KBM-7 (cell line): ENCODE results near the gene CRKL.

Experiments used
- DNase-seq: peaks from one replicate; pipeline ENCODE4 v3.0.0-alpha.2; 2015
- in situ Hi-C: fragments of 300-500 bp; cut with MboI; formaldehyde crosslinking; loops from 2 replicates; pipeline ENCODE4 v1.14.3; 2020; ENCODE audit warnings: low sequenced_read_pairs, low pct_unique_long_range_greater_than_20kb, mixed read lengths

The CRKL gene

DNA sequence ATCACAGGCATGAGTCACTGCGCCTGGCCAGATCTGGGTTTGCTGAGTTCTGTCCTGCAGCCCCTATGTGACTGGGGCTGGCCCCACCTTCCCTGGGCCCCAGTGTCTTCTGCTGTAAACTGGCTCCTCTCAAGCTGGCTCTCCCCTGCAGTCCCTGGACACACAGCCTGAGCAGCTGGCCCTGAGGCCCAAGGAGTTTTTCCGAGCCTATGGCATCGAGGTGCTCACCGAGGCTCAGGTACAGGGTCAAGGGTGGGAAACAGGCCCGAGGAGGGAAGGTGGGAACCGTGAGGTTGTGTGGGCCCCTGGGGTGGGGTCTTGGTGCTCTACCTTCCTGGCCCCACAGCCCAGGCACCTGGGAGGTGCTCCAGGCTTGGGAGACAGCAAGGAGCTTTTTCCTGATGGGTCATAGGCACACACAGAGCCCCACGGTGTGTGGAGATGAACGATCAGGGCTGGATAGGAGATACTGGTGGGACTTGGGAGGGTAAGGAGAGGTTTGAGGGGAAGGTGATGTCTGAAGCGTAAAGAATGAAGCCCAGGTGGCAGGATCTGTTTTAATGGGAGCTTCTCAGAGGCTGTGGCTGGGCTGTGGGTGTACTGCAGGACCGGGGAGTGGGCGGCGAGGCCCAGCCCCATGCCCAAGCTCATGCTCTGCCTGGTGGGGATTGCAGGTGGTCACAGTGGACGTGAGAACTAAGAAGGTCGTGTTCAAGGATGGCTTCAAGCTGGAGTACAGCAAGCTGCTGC, 58.5 kb downstream of the CRKL start:
- in situ Hi-C loops: no loop called here
- DNase-seq: no peak

DNA sequence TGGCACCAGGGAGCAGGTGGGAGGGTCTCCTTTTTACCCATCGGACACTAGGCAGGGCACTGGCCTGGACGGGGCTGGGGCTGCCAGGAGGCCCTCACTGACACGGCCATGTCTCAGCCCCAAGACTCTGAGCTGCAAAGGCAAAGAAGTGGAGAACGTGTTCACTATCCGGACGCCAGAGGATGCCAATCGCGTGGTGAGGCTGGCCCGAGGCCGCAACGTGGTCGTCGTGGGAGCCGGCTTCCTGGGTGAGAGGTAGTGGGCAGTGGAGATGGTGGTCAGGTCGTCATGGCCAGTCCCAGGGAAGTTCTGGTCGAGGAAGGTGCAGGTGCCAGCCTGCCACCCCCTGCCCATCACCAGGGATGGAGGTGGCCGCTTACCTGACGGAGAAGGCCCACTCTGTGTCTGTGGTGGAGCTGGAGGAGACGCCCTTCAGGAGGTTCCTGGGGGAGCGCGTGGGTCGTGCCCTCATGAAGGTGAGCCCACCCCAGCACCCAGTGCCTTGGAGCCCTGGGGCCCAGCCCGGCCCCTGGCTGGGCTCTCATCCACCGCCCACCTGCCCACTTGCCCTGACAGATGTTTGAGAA, 59.2 kb downstream of the CRKL start:
- in situ Hi-C loops: no loop called here

DNA sequence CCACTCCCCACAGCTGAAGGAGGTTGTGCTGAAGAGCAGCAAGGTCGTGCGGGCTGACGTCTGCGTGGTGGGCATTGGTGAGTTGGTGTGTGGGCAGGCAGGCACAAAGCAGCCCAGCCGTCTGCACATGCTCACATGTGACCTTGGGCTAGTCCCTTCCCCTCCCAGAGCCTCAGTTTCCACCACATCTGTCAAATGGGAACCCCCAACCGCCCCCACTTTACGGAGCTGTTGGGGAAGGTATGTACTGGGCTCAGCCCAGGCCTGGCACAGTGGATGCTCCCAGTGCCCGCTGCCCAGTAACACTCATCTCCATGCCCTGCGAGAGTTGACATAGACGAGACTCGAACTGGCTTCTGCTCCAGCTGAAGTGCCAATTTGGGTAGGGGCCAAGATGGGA, 59.8 kb downstream of the CRKL start:
- in situ Hi-C loops: no loop called here

More for the DNA sequence above, 59.2 kb downstream of the CRKL start:
- no peak for DNase-seq

DNA sequence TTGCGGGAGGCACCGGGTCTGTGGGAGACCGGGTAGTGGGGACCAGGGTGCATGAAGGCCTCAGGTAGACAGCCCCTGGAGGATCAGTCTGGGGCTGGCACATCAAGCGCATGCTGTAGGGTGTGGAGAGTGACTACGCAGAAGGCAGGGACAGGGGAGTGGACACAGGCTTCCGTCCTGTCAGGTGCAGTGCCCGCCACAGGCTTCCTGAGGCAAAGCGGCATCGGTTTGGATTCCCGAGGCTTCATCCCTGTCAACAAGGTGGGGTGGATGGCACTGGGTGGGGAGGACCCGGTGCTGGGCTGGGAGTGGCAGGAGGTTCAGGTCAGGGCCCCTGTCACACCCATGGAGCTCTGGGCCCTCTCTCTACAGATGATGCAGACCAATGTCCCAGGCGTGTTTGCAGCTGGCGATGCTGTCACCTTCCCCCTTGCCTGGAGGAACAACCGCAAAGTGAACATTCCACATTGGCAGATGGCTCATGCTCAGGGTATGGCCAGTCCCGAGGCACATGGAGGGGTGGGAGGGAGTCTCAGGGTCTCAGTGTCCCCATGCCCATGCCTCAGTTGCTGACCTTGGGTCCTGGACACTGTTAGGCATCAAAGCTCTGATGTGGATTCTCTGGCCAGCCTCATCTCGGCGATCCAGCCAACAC, 60.4 kb downstream of the CRKL start:
- in situ Hi-C loops: no loop called here
- DNase-seq: no peak

More for the DNA sequence above, 59.8 kb downstream of the CRKL start:
- DNase-seq: no peak

DNA sequence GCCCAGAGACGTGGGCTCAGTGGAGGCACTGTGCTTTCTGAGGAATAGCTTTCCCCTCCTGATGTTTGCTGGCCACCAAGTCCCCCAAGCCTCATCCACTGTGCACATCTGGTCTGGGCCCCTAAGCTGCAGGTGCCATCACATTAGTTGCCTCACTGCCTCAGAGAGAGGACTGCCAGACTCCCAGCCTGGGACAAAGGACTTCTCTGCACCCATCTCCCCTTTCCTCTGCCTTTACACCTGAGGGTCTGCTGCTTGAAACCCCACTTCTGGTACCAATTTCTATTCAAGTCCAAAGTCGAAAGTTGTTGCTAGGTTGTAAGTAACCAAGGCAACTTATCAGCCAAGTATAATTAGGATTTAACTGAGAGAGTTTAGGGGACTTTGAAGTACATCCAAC, 61.2 kb downstream of the CRKL start:
- DNase-seq: no peak
- in situ Hi-C loops: no loop called here

DNA sequence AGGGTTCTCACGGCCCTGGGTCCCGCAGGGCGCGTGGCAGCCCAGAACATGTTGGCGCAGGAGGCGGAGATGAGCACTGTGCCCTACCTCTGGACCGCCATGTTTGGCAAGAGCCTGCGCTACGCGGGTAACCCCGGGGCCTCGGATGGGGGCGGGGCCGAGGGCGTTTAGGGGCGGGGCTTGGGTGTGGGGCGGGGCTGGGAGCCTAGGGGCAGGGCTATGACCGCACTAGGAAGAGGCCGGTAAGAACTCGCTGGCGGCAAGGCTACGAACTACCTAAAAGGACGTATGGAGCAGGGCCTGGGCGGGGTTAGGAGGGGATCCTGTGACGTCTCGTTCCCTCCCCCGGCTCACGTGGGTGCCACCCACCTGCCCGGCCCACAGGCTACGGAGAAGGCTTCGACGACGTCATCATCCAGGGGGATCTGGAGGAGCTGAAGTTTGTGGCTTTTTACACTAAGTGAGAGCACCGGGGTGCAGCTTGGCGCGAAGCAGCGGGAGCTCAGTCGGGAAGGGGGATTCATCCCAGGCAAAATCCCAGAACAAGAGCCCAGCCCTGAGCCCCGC, 62.1 kb downstream of the CRKL start:
- in situ Hi-C loops: no loop called here

DNA sequence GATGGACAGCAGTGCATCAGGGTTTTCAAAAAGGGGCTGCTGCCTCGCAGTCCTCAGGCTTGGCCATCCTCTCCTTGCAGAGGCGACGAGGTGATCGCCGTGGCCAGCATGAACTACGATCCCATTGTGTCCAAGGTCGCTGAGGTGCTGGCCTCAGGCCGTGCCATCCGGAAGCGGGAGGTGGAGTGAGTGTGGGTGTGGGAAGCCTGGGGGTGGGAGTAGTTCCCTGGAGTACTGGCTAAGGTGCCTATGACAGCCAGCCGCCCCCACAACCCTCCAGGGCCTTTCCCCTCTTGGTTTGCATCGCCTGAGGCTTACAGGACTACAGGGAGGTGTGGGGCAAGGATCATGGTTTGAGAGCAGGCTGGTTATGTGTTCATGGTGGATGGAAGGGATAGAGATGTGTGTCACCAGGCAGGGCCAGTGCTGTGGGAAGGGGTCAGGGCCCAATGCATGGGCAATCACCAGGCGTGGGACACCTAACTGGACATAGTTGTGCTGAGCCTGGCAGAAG, 62.8 kb downstream of the CRKL start:
- no peak for DNase-seq
- in situ Hi-C loops: no loop called here

More for the DNA sequence above, 62.1 kb downstream of the CRKL start:
- no peak for DNase-seq

DNA sequence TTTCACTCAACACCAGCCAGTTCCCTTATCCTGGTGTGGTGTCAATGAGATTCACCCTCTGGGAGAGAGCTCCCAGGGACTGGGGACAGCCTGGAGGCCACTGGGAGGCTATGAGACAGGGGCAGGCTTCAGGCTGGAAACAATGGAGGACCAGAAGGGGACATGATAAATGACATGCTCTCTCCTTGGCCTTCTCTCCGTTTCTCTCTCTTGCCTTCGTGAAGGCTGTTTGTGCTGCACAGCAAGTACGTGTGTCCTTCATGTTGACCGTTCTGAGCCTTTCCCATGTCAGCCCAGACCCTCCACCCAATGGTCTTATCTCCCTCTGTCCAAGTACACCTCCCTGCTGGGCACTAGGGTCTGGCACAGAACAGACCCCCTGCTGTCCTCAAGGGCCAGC, 63.3 kb downstream of the CRKL start:
- in situ Hi-C loops: no loop called here

DNA sequence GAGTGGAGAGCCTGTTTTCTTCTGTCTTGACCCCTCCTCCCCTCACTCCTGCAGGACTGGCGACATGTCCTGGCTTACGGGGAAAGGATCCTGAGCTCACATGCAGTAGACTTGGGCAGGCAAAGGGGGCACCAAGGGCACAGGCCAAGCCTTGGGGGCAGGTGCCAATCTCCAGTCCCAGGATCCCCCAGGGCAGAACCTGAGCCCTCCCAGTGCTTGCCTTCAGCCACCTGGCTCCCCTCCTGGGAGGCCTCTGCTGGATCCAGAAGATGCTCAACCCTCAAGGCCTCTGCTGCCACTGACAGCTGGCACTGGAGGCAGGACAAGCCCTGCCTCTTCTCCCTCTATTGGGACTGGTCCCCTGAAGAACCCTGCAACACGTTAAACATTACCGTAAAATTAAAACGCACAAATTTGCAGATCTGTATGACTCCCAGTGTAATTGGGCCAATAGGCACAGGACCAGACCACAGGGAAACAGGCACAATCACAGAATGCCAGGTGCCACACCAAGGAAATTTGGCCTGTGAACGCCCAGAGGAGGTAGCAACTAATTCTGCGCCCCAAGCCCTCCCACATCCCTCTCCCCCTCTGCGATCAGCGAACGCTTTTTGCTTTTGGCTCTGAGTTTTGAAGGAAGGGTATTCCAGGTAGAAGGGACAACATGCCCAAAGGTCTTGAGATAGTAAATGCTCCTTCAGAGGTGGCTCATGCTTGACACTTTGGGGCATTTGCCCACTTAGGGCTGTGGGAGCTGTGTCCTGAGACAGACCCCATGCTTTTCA, 63.9 kb downstream of the CRKL start:
- no peak for DNase-seq
- in situ Hi-C loops: no loop called here

More for the DNA sequence above, 63.3 kb downstream of the CRKL start:
- no peak for DNase-seq

DNA sequence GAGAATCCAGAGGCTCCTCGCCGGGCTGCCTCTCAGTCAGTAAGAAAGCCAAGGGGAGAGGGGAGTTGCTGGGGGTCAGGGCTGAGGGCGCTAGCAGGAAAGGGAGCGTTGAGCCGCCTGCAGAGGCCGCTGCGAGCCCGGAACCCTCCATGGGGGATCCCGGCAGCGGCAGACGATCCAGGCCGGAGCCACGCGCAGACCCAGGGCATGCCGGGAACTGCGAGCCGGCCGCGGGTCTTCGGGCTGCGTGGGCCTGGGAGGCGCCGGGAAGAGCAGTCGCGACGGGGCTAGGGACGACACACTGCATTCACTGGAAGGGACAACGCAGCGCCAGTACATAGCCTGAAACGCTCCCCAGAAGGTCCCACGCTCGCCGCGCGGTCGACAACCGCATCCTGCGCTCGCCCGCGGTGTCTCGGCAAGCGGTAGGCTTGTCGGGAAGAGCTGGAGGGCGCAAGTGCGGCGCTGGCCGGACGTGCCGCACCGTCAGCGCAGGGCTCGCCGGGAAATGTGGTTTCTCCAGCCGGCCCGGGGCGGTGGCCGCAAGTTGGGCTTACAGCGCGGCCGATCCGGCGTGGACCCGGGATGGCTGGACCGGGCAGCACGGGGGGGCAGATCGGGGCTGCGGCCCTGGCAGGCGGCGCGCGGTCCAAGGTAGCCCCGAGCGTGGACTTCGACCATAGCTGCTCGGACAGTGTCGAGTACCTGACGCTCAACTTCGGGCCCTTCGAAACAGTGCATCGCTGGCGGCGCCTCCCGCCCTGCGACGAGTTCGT, 64.8 kb downstream of the CRKL start, which contains the start of gene LZTR1:
Gene LZTR1 (plus strand): TSS at position 511 of the 776 bp plus-strand sequence. CDS start 75 bp downstream, at position 586.
- DNase-seq: peak; percentile 86
- in situ Hi-C loops: no loop called here

DNA sequence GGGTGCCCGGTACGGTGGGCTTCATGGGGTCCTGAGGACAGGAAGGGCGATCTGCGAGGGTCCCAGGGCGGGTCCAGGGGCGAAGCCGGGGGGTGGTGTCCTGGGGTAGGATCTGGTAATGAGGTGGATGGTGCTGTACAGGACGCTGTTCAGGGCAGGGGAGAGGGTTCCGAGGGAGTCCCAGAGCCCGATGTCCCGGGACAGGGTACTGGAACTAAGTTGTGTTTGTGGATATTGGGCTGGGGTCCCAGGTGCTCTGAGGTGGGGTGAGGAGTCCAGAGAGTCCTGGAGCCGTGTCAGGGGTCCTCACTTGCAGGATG, 65.3 kb downstream of the CRKL start:
- in situ Hi-C loops: no loop called here
- DNase-seq: no peak

DNA sequence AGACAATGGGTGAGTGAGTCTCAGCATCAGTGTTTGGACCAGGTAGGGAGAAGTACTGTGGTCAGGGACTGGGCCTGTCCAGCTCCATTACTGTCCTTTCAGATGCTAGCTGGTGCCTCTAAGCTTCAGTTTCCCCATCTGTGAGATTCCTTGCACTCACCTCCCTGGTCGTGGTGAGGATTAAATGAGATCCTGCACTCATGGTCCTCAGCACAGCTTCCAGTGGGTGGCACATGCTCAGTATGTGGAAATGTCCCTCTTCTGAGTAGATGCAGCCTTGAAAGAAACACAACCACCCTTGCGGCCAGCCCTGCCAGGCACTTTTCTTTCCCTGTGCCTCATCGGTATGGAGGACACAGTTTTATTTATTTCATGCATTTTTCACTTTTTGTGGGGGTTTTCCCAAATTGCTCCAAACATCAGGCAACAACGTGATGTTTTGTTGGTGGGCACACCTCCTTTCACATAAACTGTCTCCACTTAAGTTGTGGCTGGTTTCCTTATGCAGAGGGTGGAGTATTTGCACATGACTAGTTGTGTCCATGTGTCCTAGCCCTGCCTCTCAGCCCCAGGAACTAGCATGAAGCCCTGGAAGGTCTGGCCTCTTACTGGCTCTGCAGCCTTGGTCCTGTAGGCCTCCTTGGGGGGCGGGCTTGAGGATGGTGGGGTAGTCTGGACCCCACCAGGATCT, 66.0 kb downstream of the CRKL start:
- in situ Hi-C loops: no loop called here
- DNase-seq: no peak

DNA sequence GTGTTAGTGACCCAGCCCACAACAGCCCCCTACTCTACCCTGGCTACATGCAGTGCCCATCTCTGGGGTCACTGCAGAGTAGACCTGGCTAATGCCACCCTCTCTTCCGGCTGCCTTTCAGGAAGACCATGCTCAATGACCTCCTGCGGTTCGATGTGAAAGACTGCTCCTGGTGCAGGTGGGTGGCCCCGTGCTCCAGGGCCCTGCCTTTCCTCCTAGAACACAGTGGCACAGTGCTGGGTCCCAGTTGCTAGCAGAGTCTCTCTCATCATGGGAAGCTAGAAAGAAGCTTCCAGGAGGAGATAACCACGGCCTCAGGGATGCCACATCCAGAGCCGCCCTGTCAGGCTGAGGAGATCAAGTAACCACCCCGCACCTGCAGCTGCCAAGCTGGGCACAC, 68.5 kb downstream of the CRKL start:
- in situ Hi-C loops: no loop called here
- DNase-seq: no peak

DNA sequence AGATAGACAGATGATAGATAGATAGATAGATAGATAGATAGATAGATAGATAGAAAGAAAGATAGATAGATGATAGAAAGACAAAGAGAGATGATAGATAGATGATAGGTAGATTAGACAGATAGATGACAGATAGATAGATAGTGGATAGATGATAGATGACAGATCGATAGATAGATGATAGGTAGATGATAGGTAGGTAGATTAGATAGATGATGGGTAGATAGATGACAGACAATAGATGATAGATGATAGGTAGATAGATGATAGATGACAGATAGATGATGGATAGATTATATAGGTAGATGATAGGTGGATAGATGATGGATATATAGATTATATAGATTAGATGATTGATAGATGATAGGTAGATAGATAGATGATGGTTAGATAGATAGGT, 69.2 kb downstream of the CRKL start:
- no peak for DNase-seq
- in situ Hi-C loops: no loop called here

DNA sequence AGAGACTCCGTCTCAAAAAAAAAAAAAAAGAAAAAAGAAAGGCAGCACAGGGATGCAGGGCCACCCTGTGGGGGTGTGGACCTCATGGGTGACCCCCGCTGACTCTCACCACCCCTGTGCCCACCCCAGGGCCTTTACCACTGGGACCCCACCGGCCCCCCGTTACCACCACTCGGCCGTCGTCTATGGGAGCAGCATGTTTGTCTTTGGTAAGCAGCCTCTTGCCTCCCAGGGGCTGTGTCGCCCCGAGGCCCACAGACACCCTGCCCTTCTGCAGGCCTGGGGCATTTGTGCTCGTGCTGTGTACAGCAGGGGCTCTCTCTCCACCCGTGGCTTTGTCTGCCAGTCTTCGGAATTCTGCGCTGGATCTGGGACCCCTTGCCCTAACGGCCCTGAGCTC, 70.2 kb downstream of the CRKL start:
- in situ Hi-C loops: no loop called here
- DNase-seq: no peak

DNA sequence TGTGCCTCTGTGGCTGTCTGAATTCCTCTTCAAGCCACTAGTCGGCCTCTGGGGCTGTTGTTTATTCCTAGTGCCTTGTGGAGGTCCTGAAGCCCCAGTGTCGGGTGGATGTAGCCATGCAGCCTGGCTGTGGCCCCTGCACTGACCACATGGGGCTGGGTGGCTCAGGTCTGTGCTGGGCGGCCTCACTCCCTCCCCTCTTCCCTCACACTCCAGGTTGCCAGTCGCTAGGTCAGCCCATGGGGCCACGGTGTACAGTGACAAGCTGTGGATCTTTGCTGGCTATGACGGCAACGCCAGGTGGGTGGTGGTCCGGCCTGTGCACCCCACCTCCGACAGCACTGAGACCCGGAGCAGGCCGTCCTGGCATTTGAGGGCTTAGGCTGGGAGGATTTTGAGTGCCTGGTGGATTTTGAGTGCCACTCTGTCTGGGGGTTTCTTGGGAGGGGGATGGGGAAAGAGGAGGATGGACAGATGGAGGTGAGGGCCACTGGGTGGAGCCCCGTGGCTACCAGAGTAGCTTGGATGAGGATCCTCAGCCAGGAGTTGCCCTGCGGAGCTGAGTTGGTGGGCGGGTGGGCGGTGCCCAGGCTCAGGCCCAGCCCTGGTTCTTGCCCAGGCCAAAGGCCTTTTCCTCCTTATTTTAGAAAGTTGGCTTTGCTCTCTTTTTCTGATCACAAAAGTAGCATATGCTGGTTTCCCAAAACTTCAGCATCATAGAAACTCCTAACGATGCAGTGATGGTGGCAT, 71.5 kb downstream of the CRKL start:
- in situ Hi-C loops: no loop called here

DNA sequence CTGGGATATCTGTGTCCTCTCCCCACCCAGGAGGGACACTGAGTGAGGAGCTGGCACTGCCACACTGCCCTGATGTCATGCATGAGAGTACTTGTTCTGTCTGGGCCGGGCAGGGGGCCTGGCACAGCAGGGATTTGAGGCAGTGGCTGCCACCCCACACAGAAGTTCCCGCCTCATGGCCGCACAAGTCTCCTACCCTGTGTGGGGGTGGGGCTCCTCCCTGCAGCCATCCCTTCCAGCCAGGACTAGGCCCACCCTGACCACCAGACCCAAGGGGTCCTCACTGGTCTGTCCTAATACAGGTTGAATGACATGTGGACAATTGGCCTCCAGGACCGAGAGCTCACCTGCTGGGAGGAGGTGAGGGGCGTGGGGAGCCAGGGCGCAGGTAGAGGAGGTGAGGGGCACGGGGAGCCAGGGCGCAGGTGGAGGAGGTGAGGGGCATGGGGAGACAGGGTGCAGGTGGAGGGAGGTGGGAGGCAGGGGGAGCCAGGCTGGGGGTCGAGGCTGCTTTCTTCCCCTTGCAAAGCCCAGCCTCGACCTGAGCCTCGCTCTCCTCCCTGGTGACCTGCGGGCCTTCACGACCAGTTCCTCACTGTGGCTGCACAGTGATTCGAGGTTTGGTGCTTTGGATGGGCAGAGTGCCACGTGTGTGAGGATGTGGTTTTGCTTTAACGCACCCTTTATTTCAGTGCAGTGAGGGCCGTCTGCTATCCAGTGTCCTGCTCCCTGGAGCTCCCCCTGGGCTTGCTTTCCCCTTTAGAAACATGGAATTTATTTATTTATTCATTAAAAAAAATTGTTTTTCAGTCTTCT, 72.3 kb downstream of the CRKL start:
- in situ Hi-C loops: no loop called here
- no peak for DNase-seq

More for the DNA sequence above, 71.5 kb downstream of the CRKL start:
- no peak for DNase-seq
